ENCODE measurements around the gene ZNF319. TPM values are rescaled to one million over a fixed set of nuclear protein-coding genes. Genes with fewer than 3 reads are reported as not detected.

ZNF319 gene
- total and polyA plus RNA-seq, 2 experiments from 2014 or later = 1.7 to 10.0 TPM

- TF ChIP-seq ZNF462 (CRISPR knock-in tag; IDR thresholded peaks at IDR 0.05) (no peak), ZNF331 (CRISPR knock-in tag; IDR thresholded peaks at IDR 0.05; ENCODE audit: low read depth) (no peak), POLR2AphosphoS5 (IDR thresholded peaks at IDR 0.05; ENCODE audit: low read depth) (no peak)
- TF ChIP-seq, protein P1, sequence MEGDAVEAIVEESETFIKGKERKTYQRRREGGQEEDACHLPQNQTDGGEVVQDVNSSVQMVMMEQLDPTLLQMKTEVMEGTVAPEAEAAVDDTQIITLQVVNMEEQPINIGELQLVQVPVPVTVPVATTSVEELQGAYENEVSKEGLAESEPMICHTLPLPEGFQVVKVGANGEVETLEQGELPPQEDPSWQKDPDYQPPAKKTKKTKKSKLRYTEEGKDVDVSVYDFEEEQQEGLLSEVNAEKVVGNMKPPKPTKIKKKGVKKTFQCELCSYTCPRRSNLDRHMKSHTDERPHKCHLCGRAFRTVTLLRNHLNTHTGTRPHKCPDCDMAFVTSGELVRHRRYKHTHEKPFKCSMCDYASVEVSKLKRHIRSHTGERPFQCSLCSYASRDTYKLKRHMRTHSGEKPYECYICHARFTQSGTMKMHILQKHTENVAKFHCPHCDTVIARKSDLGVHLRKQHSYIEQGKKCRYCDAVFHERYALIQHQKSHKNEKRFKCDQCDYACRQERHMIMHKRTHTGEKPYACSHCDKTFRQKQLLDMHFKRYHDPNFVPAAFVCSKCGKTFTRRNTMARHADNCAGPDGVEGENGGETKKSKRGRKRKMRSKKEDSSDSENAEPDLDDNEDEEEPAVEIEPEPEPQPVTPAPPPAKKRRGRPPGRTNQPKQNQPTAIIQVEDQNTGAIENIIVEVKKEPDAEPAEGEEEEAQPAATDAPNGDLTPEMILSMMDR (conservative IDR thresholded peaks at IDR 0.05; ENCODE audit: low read depth in 2 of 2) = no peak
- Histone ChIP-seq H3K27ac (ENCODE audit: low read depth) (no peak overlapping the region), H3K9me2 (ENCODE audit: insufficient read depth) (no peaks in the 10 kb centered on the region), H3K27me3 (ENCODE audit: insufficient read depth) (no peaks in the 10 kb centered on the region), H2AFZ (no peak overlapping the region), H3K4me1 (ENCODE audit: insufficient read depth) (peaks cover 8% of the 10 kb centered on the region), H3F3A (replicated peaks; ENCODE audit: low read depth) (peaks cover 7% of the 10 kb centered on the region), H3K36me3 (ENCODE audit: insufficient read depth) (peaks cover 13% of the 10 kb centered on the region), H3K4me3 (peak overlapping the region; percentile 95; the same call in 1 of the 2 replicates), H3K79me2 (replicated peaks; ENCODE audit: insufficient read depth) (peaks cover 24% of the 10 kb centered on the region), H4K20me1 (replicated peaks; ENCODE audit: insufficient read depth) (peaks cover 3% of the 10 kb centered on the region; the same call in 1 of the 2 replicates), H3K4me2 (peak overlapping the region; percentile 98; the same call in 1 of the 2 replicates)
- Mint-ChIP-seq H3K27me3 (ENCODE audit: insufficient read depth, low read depth, poor library complexity) (peaks cover 13% of the 10 kb centered on the region), H3K9me3 (peaks cover 7% of the 10 kb centered on the region; the same call in 1 of the 3 replicates), H3K36me3 (ENCODE audit: low read depth) (peaks cover 52% of the 10 kb centered on the region), H3K4me1 (peaks cover 22% of the 10 kb centered on the region), H3K4me3 (peak overlapping the region; percentile 90; the same call in 2 of the 3 replicates), H3K27ac (no peak overlapping the region)
- DNase-seq (ENCODE audit: low spot score) (no peak), ATAC-seq (no peak)
These were observed 1.9 kb upstream of the ZNF319 start for GRCh38 chr16:58002416-58002800.
